GM12878 (cell line): Measurements from ENCODE around the gene TMEM237. TPM values are rescaled to one million over a fixed set of nuclear protein-coding genes. Genes with fewer than 3 reads are reported as not detected.

ENCODE experiments used
- ATAC-seq: fragments of 200-7000 bp; cut with Tn5 transposase; 3 replicates; pipeline ENCODE4 v1.9.1; 2020; ENCODE audit warnings: mild to moderate bottlenecking, moderate library complexity
- BruUV-seq: library from RNA; stranded (reverse); fragments of 400-500 nt; replicated peaks from 2 replicates; lab custom pipeline; 2021; lab: Mats Ljungman, UMichigan
- CTCF ChIA-PET: fragments of 300-600 bp; sonication (Branson Sonifier 250); formaldehyde crosslinking; extraction: SDS; loops from one replicate; lab custom pipeline; 2021; ENCODE audit warnings: inconsistent platforms; lab: Yijun Ruan, JAX
- POLR2A ChIA-PET: fragments of 350-600 bp; formaldehyde crosslinking; extraction: SDS; loops from one replicate; lab custom pipeline; 2021; ENCODE audit warnings: inconsistent platforms; lab: Charles Lee
- RAD21 ChIA-PET: fragments of 300-600 bp; sonication (Branson Sonifier 250); formaldehyde crosslinking; loops from one replicate; lab custom pipeline; 2023; ENCODE audit warnings: antibody characterized with exemption; ENCODE audit not compliant: unreplicated experiment; lab: Charles Lee
- SMC1A ChIA-PET: fragments of 300-600 bp; sonication (Branson Sonifier 250); formaldehyde crosslinking; loops from one replicate; lab custom pipeline; 2023; ENCODE audit not compliant: unreplicated experiment, uncharacterized antibody; lab: Charles Lee
- DNase-seq: peaks from one replicate; pipeline ENCODE4 v3.0.0-alpha.2; 2011; ENCODE audit warnings: low read depth, low spot score
- FAIRE-seq: peaks from 3 replicates; lab custom pipeline; 2011; peaks lifted over from hg19 to GRCh38; lab: Jason Lieb, UNC
- H2AFZ ChIP-seq: 2 replicates; pipeline ENCODE4 v1.6.0; 2011; ENCODE audit warnings: low read depth, low read length, control low read depth; ENCODE audit not compliant: control insufficient read depth
- H3K27ac ChIP-seq: 2 replicates; pipeline ENCODE4 v1.5.1; 2011; ENCODE audit warnings: control low read depth; ENCODE audit not compliant: control insufficient read depth, insufficient read depth
- H3K27me3 ChIP-seq, 2 experiments: replicated peaks in 1 of 2; 2 replicates each; pipeline versions ENCODE4 v1.6.0 to v1.6.1; 2011; ENCODE audit warnings: low read length in 1 of 2; ENCODE audit not compliant: control insufficient read depth in 2 of 2, insufficient read depth in 2 of 2
- H3K36me3 ChIP-seq, 2 experiments: 2 replicates each; pipeline ENCODE4 v1.5.1; 2011; ENCODE audit warnings: low read length in 1 of 2; ENCODE audit not compliant: control insufficient read depth in 2 of 2, insufficient read depth in 2 of 2
- H3K4me1 ChIP-seq: 2 replicates; pipeline ENCODE4 v1.6.1; 2011; ENCODE audit warnings: mild to moderate bottlenecking, low read length, moderate library complexity, mixed read lengths; ENCODE audit not compliant: control insufficient read depth, insufficient read depth
- H3K4me2 ChIP-seq: 2 replicates; pipeline ENCODE4 v1.6.0; 2011; ENCODE audit warnings: control low read depth; ENCODE audit not compliant: control insufficient read depth, insufficient read depth
- H3K4me3 ChIP-seq: fragments of 200-600 bp; sonication (generic); 2 replicates; pipeline ENCODE4 v1.5.1; 2016
- H3K79me2 ChIP-seq: 2 replicates; pipeline ENCODE4 v1.6.0; 2011; ENCODE audit warnings: low read length; ENCODE audit not compliant: control insufficient read depth, insufficient read depth
- H3K9ac ChIP-seq: 2 replicates; pipeline ENCODE4 v1.8.0; 2011; ENCODE audit warnings: low read length, control low read depth, mixed read lengths; ENCODE audit not compliant: control insufficient read depth, insufficient read depth
- H3K9me3 ChIP-seq: replicated peaks from 3 replicates; pipeline ENCODE4 v1.5.1; 2011; ENCODE audit warnings: mild to moderate bottlenecking, low read length; ENCODE audit not compliant: control insufficient read depth, insufficient read depth
- H4K20me1 ChIP-seq: 2 replicates; pipeline ENCODE4 v1.6.0; 2011; ENCODE audit not compliant: control insufficient read depth, insufficient read depth
- BCL3 ChIP-seq: IDR thresholded peaks from 2 replicates; pipeline ENCODE4 v1.6.1; 2011; ENCODE audit warnings: borderline replicate concordance, low read depth, mild to moderate bottlenecking, moderate library complexity, low read length; ENCODE audit not compliant: insufficient read depth, poor library complexity, severe bottlenecking
- CBX5 ChIP-seq: sonication (generic); IDR thresholded peaks from 2 replicates; pipeline ENCODE4 v1.6.1; 2016; ENCODE audit warnings: low read depth, moderate library complexity, mild to moderate bottlenecking, inconsistent platforms
- IKZF2 ChIP-seq, 2 experiments: fragments of 450-650 bp; IDR thresholded peaks; 2 replicates each; pipeline ENCODE4 v1.6.1; 2017; ENCODE audit warnings: mild to moderate bottlenecking in 2 of 2, moderate library complexity in 2 of 2
- NR2C2 ChIP-seq: IDR thresholded peaks from 2 replicates; pipeline ENCODE4 v1.6.1; 2011; ENCODE audit warnings: borderline replicate concordance, low read depth; ENCODE audit not compliant: control insufficient read depth, insufficient read length
- REST ChIP-seq: IDR thresholded peaks from 2 replicates; pipeline ENCODE4 v1.6.1; 2012; ENCODE audit warnings: mild to moderate bottlenecking, low read depth, low read length
- TBL1XR1 ChIP-seq: IDR thresholded peaks from 2 replicates; pipeline ENCODE4 v1.6.1; 2012; ENCODE audit warnings: low read depth, low read length, improper control_type of control experiment
- ZBTB33 ChIP-seq: fragments of 450-650 bp; IDR thresholded peaks from 2 replicates; pipeline ENCODE4 v1.6.1; 2017; ENCODE audit warnings: mild to moderate bottlenecking
- whole genome bisulfite sequencing: methylation state at CpG from one replicate; pipeline ENCODE4 v1.1.6; 2016; ENCODE audit warnings: low lambda C conversion rate; ENCODE audit not compliant: insufficient replicate concordance, insufficient coverage; ENCODE audit errors: missing lambda C conversion rate; 5-methylcytosine and 5-hydroxymethylcytosine counted together
- in situ Hi-C: fragments of 300-500 bp; cut with MboI; formaldehyde crosslinking; loops from 9 replicates; pipeline ENCODE4 v1.14.3; 2018; ENCODE audit warnings: mixed read lengths
- intact Hi-C: fragments of 100-400 bp; cut with micrococcal nuclease; formaldehyde crosslinking; loops from one replicate; pipeline ENCODE4 v1.14.2; 2022; ENCODE audit not compliant: unreplicated experiment
- polyA plus RNA-seq, 11 experiments: library from polyadenylated mRNA; depleted of rRNA in 4 of 11; unstranded in 6 of 11; stranded (reverse) in 5 of 11; fragments of >200 nt; fragmentation: Nextera tagmentation in 4 of 11; fragmentation: Illumina TruSeq in 1 of 11; extraction: Ambion mirVana in 4 of 11; extraction: Trizol in 1 of 11; gene quantifications; 1 replicate in 1 of 11; 2 replicates in 10 of 11; pipeline versions ENCODE4 v1.2.1 to v1.2.3, GENCODE V29; 2011 to 2016; ENCODE audit warnings: inconsistent platforms in 2 of 11, missing spikeins in 2 of 11, low read depth in 1 of 11
- total RNA-seq, 4 experiments: library from RNA; depleted of rRNA in 3 of 4; stranded (reverse); fragments of >200 nt in 3 of 4; fragmentation: Illumina TruSeq in 1 of 4; extraction: Trizol in 1 of 4; gene quantifications; 2 replicates each; pipeline versions ENCODE4 v1.2.1 to v1.2.3, GENCODE V29; 2013 to 2021
- TF ChIP-seq, protein P1 (sequence below): IDR thresholded peaks from 2 replicates; pipeline ENCODE4 v1.6.1; 2011; ENCODE audit warnings: low read depth, mild to moderate bottlenecking, low read length, moderate library complexity, borderline replicate concordance; ENCODE audit errors: extremely low read depth

The TMEM237 gene
- total and polyA plus RNA-seq, 10 of the 15 experiments (the other 5 are each of a cell fraction or from before 2014, with no cell fraction given) = 15.0 to 43.7 (median 29.3) TPM

- Histone ChIP-seq H3K9me3 (no peaks in the 10 kb centered on the region), H4K20me1 (no peaks in the 10 kb centered on the region), H3K4me2 (no peak overlapping the region), H3K27me3 (no peaks in the 10 kb centered on the region; a peak in 1 of 4 replicates), H3K36me3 (no peaks in the 10 kb centered on the region), H2AFZ (no peak overlapping the region), H3K4me1 (no peaks in the 10 kb centered on the region), H3K79me2 (no peaks in the 10 kb centered on the region), H3K27ac (no peak overlapping the region), H3K4me3 (no peak overlapping the region), H3K9ac (no peak overlapping the region)
- no peak for DNase-seq
- ChIA-PET POLR2A (interaction anchor here (0.5 kb wide), 1 partner anchor 638 kb away, joined by 4 read pairs; no protein-coding TSS in a partner anchor), SMC1A (no interaction called here), RAD21 (no interaction called here), CTCF (no interaction called here)
- TF ChIP-seq ZBTB33 (no peak), TBL1XR1 (no peak), IKZF2 (IDR thresholded peaks at IDR 0.05) (no peak), CBX5 (no peak)
- no TSS peak for BruUV-seq
- no peak for FAIRE-seq
- in situ Hi-C loops (no loop called here), intact Hi-C loops (loop anchor here (10.0 kb wide), 1 partner anchor 385 kb away; the partner anchor contains the start of gene CASP8)
- WGBS = 84% methylated on average over 2 of the region's 2 CpGs
- ATAC-seq = no peak
These were observed 6.1 kb upstream of the TMEM237 start for GRCh38 chr2:201649442-201649841.

DNA sequence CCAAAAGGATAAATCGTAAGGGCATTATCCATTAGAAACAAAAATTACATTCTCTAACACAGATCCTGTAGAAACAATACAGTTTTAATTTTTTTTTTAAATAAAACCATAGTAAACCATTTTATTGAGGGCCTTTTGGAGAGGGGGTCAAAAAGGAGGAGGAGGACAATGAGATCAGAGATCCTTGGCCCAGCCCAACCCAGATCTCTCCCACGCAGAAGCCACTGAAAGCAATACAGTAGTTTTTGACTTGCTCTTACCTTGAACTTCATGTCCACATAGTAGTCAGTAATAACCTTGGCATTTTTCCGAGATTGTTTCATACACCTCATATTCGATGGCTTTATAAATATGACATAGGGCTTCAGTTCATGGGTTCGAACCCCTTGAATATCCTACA, 4.1 kb upstream of the TMEM237 start:
- no peak for ATAC-seq
- TF ChIP-seq BCL3 = no peak
- no peak for TF ChIP-seq NR2C2
- no peak for TF ChIP-seq REST
- TF ChIP-seq, protein P1, sequence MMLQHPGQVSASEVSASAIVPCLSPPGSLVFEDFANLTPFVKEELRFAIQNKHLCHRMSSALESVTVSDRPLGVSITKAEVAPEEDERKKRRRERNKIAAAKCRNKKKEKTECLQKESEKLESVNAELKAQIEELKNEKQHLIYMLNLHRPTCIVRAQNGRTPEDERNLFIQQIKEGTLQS = no peak

More for the DNA sequence above, 4.1 kb upstream of the TMEM237 start:
- H3K4me2 ChIP-seq = no peak overlapping the region
- no peaks in the 10 kb centered on the region for H3K79me2 ChIP-seq
- ChIA-PET CTCF (no interaction called here), RAD21 (no interaction called here), POLR2A (no interaction called here), SMC1A (no interaction called here)
- DNase-seq = no peak
- no peak for FAIRE-seq
- H3K9me3 ChIP-seq = no peaks in the 10 kb centered on the region
- no peak overlapping the region for H3K4me3 ChIP-seq
- 33% methylated on average over 5 of the region's 5 CpGs for WGBS
- BruUV-seq = no TSS peak
- intact Hi-C loops = loop anchor here (10.0 kb wide), 1 partner anchor 383 kb away; the partner anchor contains the start of gene CASP8
- no peak overlapping the region for H3K9ac ChIP-seq
- H3K27me3 ChIP-seq = no peaks in the 10 kb centered on the region
- H3K36me3 ChIP-seq = no peaks in the 10 kb centered on the region
- no peaks in the 10 kb centered on the region for H4K20me1 ChIP-seq
- in situ Hi-C loops = no loop called here
- no peak overlapping the region for H2AFZ ChIP-seq
- no peak overlapping the region for H3K27ac ChIP-seq
- H3K4me1 ChIP-seq = no peaks in the 10 kb centered on the region
